GM12892 (cell line): Measurements from ENCODE around the gene KAZN.

Experiments
- POLR2A ChIP-seq: IDR thresholded peaks from 2 replicates; pipeline ENCODE4 v1.6.1; 2011; ENCODE audit warnings: low read depth, low read length, control low read depth
- POLR2AphosphoS5 ChIP-seq: IDR thresholded peaks from 2 replicates; pipeline ENCODE4 v1.6.1; 2011; ENCODE audit warnings: low read depth, low read length, control low read depth
- TAF1 ChIP-seq: IDR thresholded peaks from 2 replicates; pipeline ENCODE4 v1.6.1; 2011; ENCODE audit warnings: low read depth, mild to moderate bottlenecking, control low read depth, low read length, borderline replicate concordance

- TF ChIP-seq TAF1 (no peak), POLR2A (no peak), POLR2AphosphoS5 (no peak)
These were observed 308.2 kb downstream of the KAZN start for GRCh38 chr1:14906665-14907064.
